SK-N-SH treated with all-trans-retinoic acid at 6 μM for 48 hours (cell line): ENCODE measurements around the gene KDM4B.

Source experiments
- ARNTL ChIP-seq: fragments of 450-650 bp; formaldehyde crosslinking; IDR thresholded peaks from 2 replicates; pipeline ENCODE4 v1.5.0; 2020; ENCODE audit warnings: low read depth, mild to moderate bottlenecking, moderate library complexity, borderline replicate concordance
- BACH2 ChIP-seq: fragments of 250-450 bp; sonication (Bioruptor Pico); IDR thresholded peaks from 2 replicates; pipeline ENCODE4 v1.9.0; 2021; ENCODE audit warnings: mild to moderate bottlenecking, borderline replicate concordance
- ESRRG ChIP-seq: fragments of 250-450 bp; sonication (Bioruptor Pico); IDR thresholded peaks from 2 replicates; pipeline ENCODE4 v1.6.1; 2021; ENCODE audit warnings: mild to moderate bottlenecking
- GLIS3 ChIP-seq: fragments of 250-450 bp; sonication (Bioruptor Pico); IDR thresholded peaks from 2 replicates; pipeline ENCODE4 v1.5.0; 2020; ENCODE audit warnings: mild to moderate bottlenecking, moderate library complexity
- PPARA ChIP-seq: fragments of 250-450 bp; sonication (Bioruptor Pico); IDR thresholded peaks from 2 replicates; pipeline ENCODE4 v1.5.0; 2020; ENCODE audit warnings: mild to moderate bottlenecking, borderline replicate concordance
- ZFP3 ChIP-seq: fragments of 250-450 bp; sonication (Bioruptor Pico); IDR thresholded peaks from 2 replicates; pipeline ENCODE4 v1.5.0; 2020; ENCODE audit warnings: mild to moderate bottlenecking, moderate library complexity
- ZFP30 ChIP-seq: fragments of 450-650 bp; formaldehyde crosslinking; IDR thresholded peaks from 2 replicates; pipeline ENCODE4 v1.5.0; 2022; ENCODE audit warnings: mild to moderate bottlenecking, moderate library complexity
- ZNF70 ChIP-seq: fragments of 450-650 bp; formaldehyde crosslinking; IDR thresholded peaks from 2 replicates; pipeline ENCODE4 v1.5.0; 2020; ENCODE audit warnings: mild to moderate bottlenecking, moderate library complexity
- TF ChIP-seq, protein P1 (sequence below): fragments of 250-450 bp; sonication (Bioruptor Pico); IDR thresholded peaks from 2 replicates; pipeline ENCODE4 v1.8.0; 2020; ENCODE audit warnings: mild to moderate bottlenecking, moderate library complexity, borderline replicate concordance
- TF ChIP-seq, protein P2 (sequence below): fragments of 250-450 bp; sonication (Bioruptor Pico); IDR thresholded peaks from 2 replicates; pipeline ENCODE4 v1.8.0; 2021; ENCODE audit warnings: low read depth, mild to moderate bottlenecking, moderate library complexity, borderline replicate concordance

DNA sequence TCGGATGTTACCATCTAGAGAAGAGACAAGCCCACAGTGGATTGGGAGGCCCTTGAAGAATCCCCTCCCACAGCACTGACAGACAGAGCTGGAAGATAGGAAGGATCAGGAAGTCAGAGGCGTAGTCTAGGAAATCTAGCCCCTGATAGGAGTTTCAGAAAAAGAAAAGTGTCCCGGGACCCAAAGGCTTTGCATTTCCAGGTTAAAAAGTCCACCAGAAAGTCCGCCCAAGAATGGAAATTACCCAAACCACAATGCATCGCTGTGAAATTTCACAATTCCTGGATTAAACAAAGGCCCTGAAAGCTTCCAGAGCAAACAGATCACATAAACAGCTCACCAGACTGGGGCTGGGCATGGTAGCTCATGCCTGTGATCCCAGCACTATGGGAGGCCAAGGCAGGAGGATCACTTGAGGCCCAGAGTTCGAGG, 146.9 kb downstream of the KDM4B start:
- TF ChIP-seq ZNF70 (CRISPR knock-in tag) = no peak
- TF ChIP-seq ZFP3 (CRISPR knock-in tag) = no peak
- TF ChIP-seq, protein P1, sequence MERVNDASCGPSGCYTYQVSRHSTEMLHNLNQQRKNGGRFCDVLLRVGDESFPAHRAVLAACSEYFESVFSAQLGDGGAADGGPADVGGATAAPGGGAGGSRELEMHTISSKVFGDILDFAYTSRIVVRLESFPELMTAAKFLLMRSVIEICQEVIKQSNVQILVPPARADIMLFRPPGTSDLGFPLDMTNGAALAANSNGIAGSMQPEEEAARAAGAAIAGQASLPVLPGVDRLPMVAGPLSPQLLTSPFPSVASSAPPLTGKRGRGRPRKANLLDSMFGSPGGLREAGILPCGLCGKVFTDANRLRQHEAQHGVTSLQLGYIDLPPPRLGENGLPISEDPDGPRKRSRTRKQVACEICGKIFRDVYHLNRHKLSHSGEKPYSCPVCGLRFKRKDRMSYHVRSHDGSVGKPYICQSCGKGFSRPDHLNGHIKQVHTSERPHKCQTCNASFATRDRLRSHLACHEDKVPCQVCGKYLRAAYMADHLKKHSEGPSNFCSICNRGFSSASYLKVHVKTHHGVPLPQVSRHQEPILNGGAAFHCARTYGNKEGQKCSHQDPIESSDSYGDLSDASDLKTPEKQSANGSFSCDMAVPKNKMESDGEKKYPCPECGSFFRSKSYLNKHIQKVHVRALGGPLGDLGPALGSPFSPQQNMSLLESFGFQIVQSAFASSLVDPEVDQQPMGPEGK (CRISPR knock-in tag) = no peak
- no peak for TF ChIP-seq ZFP30 (CRISPR knock-in tag)
- TF ChIP-seq PPARA (CRISPR knock-in tag) = no peak
- no peak for TF ChIP-seq GLIS3
- TF ChIP-seq BACH2 (CRISPR knock-in tag) = no peak
- TF ChIP-seq ARNTL (CRISPR knock-in tag) = no peak
- TF ChIP-seq ESRRG (CRISPR knock-in tag) = no peak
- TF ChIP-seq, protein P2, sequence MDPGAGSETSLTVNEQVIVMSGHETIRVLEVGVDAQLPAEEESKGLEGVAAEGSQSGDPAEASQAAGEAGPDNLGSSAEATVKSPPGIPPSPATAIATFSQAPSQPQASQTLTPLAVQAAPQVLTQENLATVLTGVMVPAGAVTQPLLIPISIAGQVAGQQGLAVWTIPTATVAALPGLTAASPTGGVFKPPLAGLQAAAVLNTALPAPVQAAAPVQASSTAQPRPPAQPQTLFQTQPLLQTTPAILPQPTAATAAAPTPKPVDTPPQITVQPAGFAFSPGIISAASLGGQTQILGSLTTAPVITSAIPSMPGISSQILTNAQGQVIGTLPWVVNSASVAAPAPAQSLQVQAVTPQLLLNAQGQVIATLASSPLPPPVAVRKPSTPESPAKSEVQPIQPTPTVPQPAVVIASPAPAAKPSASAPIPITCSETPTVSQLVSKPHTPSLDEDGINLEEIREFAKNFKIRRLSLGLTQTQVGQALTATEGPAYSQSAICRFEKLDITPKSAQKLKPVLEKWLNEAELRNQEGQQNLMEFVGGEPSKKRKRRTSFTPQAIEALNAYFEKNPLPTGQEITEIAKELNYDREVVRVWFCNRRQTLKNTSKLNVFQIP (CRISPR knock-in tag) = no peak
